Left lobe of liver (tissue), 2 donors: ENCODE measurements around the gene FOXA1. TPM values are rescaled to one million over a fixed set of nuclear protein-coding genes. Genes with fewer than 3 reads are reported as not detected.
A peak's percentile ranks its signal among the peaks of the same experiment; 100 is the strongest.

Source experiments
- ATAC-seq: fragments of 200-7000 bp; cut with Tn5 transposase; one replicate; pipeline ENCODE4 v1.9.1; 2020; ENCODE audit warnings: mild to moderate bottlenecking, moderate library complexity
- DNase-seq: peaks from one replicate; pipeline ENCODE4 v3.0.0-alpha.2; 2020; ENCODE audit warnings: low spot score
- total RNA-seq: library from RNA; stranded (reverse); gene quantifications from one replicate; pipeline ENCODE4 v1.2.1, GENCODE V29; 2021
- donor health status: DM: no; HTN: no; CAD: no; lungs with moderate emphysema.
- donor health status: DM: no; HTN: yes; CAD: no.

Gene FOXA1
- total RNA-seq, 1 donor from 2014 or later: 36.6 TPM

DNA sequence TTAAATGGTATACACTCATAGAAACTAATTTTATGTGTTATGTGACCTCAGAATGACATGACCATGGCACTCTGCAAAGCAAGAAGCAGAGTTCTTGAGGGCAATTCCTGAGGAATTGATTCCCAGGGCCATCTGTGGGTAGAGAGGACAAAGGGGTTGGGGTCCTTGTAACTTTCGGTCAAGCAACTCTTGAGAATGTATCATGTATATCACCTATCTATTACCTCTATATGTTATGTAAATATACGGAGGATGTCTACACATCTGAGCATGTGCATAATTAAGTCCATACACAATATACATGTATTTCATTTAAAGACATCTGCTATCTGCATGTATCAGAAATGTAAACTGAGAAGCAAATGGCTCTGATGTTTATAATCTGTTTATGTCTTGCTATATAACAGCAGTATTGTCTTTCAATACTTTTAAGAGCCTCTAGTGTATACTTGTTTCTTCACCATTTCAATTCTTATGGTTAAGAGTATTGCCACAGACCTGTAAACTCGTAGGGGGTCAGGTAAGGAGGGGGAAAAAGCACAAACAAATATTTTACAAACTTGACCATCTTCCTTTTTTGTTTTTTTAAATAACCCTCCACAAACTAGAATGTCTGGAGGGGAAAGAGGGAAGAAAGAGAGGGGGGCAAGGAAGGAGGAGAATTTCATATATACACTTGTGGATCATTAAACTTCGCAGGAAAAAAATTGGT lies 4.5 kb downstream of the FOXA1 start:
- DNase-seq: no peak
- no peak for ATAC-seq

DNA sequence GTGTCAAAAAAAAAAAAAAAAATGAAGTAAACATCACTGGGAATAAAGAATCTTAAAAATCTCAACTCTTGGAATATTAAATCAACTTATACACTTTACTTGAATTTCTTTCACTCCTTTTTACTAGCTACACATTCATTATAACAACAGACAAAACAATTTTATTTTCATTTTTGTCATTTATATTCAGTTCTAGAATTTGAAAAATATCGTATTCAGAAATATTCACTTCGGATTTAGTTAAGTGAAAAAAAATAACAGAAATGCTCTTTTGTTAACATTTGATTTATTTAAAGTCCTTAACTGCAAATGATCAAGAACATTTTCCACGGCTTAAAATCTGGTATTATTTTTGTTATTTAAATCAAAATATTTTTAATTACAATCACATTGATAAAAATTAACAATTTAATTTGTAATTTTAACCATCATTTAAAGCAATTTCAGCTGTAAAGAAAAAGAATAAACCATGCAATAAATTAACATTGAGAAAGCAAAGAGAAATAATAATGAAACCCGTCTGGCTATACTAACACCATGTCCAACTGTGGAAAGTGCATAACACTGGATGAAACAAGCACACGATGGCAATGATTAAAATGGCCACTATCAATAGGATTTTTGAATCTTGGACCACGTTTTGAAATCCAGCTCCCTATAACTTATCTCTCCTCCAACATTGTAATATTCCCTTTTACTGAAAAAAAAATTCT lies 5.2 kb downstream of the FOXA1 start:
- DNase-seq (no peak), ATAC-seq (no peak)

- ATAC-seq: no peak
- DNase-seq: no peak
These were observed 5.9 kb downstream of the FOXA1 start for GRCh38 chr14:37588956-37589714.

- ATAC-seq (peak; percentile 5), DNase-seq (no peak)
These were observed 6.4 kb downstream of the FOXA1 start for GRCh38 chr14:37588667-37588955.

- peak; percentile 19 for ATAC-seq
- DNase-seq: no peak
These were observed 7.0 kb downstream of the FOXA1 start for GRCh38 chr14:37587881-37588666.

DNA sequence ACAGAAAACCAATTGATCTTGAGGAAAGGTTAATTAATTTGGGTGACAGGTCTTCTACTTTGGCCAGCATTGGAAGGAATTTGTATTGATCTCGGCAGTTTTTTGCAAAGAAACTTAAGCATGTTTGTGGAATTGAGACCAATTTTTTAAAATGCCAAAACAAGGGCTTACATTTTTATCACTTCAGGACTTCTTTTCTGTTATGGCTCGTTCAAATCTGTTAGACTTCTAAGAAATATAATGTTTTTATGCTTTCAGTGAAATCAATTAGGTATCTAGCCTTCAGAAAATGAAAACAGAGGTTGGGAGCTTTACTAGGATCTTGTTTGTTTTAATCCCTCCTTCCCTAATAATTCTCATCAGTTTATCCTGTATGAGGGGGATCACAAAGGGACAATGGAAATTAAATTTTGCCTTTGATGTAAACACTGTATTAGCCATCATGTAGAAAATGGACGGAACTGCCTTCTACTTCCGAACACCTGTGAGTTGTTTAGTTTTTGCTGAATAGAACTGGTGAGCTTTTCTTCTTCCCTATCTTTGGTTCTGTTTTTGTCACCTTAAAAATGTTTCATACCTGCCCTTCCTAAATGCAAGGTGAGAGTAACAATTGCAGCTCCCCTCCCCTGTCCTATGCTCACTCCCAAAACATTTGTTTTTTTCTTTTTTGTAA lies 7.8 kb downstream of the FOXA1 start:
- DNase-seq (no peak), ATAC-seq (no peak)

DNA sequence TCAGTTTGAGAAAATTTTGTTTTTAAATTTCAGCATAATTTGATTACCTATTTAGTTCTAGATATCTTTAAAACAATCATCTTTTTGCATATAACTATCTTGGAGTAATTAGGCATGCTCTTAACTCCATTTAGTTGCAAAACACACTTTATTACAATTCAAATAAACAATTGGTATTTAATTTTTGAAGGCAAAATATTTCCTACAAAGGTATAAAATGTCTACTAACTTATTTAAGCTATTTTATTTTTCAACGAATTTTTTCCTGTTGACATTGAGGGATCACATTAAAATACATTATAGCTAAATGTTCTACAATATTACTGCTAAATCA lies 8.3 kb downstream of the FOXA1 start:
- DNase-seq (no peak), ATAC-seq (no peak)

DNA sequence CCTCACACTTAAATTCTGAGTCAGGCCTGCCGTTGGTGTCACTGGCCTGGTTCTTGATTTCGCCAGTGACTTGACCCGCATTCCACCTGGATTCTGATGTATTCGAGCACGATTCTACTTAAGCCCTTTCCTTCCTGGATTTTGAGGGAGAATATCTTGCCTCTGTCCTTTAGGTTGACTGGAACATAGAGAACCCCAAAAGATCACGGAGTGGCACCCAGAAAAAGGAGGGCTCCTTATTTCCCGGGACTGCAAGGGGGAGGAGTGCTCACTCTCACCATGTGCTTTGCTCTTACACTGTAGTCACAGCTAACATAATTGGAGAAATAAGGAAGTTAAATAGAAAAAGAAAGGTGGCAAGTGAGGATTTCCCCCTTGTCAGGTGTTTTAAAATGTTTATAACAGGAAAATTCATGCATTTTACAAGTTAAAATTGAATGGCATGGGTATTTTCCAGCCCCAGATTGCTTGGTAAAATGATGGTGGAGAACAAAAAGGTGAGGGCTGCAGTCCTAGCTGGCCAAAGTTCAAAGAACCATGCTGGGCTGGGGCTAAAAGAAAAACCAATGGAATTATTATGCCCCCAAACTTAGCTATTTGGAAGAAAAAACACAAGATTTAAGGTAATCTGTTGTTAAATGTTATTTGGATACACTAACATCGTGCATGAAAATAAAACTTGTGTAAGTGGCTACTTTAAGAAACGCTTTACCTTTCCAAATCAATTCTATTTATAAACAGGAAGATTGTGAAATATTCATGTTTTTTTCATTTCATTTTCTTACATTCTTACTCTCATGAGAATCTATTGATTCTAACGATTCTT lies 8.9 kb downstream of the FOXA1 start:
- DNase-seq (no peak), ATAC-seq (no peak)

- DNase-seq: no peak
- ATAC-seq: no peak
These were observed 9.9 kb downstream of the FOXA1 start for GRCh38 chr14:37585101-37585511.

- peak; percentile 56 for ATAC-seq
- peak; percentile 80 for DNase-seq
These were observed 10.6 kb downstream of the FOXA1 start for GRCh38 chr14:37584211-37585100.

DNA sequence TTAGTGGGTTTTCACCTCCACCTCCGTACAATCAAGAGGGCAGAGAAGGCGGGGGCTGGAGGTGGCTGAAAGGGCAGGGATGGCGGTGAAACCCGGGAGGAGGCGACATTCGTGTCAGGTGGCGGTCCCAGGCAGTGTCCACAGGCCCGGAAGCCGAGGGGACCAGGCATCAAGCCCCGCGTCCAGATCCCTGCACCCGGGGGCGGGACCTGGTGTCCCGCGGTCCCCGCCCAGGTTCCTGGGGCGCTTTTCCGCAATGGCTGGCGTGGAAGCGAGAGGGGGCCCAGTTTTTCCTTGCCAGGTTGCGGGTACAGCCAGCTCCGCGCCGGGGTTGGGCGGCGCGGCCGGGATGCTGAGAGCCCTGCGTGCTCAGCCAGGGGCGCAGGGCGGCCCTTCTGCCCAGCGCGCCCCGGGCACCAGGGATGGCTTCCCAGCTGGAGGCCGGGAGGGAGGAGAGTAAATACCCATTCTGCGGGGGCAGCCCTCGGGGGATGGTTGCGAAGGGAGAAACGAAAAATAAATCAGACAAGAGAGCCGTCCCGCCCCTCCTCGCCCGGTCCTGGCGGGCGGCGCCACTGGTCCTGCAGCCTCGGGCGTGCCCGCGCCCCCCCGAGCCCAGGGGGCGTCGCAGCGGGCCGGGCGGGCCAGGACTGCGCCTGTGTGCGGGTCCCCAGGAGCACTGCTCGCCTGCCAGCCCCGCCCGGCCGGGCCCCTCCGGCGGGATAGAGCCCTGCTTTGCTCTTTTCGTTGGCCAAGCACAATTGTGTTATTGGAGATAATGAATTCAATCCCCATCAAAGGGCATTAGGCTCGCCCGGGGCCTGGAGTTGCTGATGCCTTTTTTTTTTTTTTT lies 11.5 kb downstream of the FOXA1 start:
- peak; percentile 67 for ATAC-seq
- DNase-seq: peak; percentile 76

GRCh38 chr14:37580146-37580545 lies 14.9 kb downstream of the FOXA1 start:
- ATAC-seq (no peak), DNase-seq (no peak)

DNA sequence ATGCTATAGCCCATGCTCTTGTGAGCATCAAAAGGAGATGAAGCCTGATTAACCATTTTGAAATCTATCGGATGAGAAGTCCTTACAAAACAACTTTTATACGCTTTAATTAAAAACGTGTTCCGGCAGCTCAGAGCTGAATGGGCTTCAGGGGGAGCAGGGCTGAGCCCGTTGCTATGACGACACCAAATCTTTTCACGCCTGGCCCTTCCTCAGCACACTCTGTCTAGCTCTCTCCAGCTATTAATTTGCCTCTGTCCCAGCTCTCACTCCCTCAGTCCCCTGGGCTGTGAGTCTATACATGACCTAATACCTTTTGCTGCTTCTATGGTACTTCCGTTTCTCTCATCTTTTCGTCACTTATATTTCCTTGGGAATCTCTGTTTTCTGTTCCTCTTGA lies 15.8 kb downstream of the FOXA1 start:
- ATAC-seq (no peak), DNase-seq (no peak)

DNA sequence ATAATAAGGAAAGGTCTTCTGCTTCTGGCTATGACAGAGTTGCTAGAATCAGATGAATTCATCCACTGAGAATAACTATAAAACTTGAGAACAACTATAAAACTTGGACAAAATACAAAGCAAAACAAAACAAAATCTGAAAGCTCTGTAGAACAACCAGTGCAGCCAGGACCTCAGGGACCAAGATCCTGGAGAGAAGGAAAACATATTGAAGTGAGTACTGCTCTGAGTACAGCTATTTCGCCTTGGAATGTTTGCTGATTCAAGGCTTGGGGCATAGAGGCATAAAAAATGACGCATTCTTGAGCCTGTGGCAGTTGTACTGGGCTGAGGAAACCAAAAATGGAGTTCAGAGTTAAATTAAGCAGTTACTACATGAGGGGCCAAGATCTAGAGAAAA lies 21.7 kb downstream of the FOXA1 start:
- no peak for ATAC-seq
- no peak for DNase-seq

DNA sequence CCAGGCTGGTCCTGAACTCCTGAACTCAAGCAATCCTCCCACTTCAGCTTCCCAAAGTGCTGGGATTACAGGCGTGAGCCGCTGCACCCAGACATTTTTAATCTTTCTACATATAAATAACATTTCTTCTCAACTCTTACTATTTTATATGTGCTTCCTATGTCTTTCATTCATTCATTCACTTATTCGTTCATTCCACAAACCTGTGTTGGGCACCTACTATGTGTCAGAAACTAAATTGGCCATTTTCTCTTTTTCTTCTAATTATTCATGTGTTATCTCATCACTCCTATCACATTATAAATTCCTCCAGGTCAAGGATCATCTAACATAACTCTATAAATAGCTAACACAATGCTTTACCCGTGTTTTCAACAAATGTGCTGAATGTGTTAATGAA lies 23.7 kb downstream of the FOXA1 start:
- ATAC-seq (no peak), DNase-seq (no peak)

GRCh38 chr14:37569729-37570128 lies 25.3 kb downstream of the FOXA1 start:
- DNase-seq: no peak
- ATAC-seq: no peak

DNA sequence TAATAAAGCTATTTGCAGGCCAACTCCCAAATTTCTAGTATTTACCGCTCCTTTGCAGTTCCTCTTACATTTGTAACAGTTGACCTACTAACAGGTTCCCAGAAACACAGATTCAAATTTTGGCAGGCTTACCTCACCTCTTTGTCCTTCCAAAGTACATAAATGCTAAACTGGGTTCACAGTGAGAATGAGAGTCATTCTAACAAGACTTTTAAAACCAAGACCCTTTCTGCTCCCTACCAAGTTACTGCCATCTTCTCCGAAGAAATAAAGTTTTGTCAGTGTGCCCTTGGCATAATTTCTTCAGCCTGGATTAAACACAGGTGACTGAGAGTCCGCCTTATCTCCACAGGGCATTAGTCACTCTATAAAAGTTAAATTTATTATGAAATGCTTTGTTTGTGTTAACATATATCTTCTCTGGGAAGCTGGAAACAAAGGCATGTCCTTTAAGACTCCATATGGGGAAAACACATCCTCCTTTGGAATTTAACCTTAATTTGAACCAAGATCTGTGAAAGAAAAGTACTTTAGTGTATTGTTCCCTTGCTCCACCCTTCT lies 28.2 kb downstream of the FOXA1 start:
- DNase-seq (no peak), ATAC-seq (peak; percentile 91)

- peak; percentile 67 for ATAC-seq
- DNase-seq: no peak
These were observed 29.5 kb downstream of the FOXA1 start for GRCh38 chr14:37565550-37565949.
